ENCODE measurements around the gene RHOF.
A peak's percentile ranks its signal among the peaks of the same experiment; 100 is the strongest.
"Not testable (repeated sequence)": the region's sequence is repeated elsewhere in the genome, so short reads cannot be mapped to it uniquely, and the experiment has no call there.

RHOF gene

DNA sequence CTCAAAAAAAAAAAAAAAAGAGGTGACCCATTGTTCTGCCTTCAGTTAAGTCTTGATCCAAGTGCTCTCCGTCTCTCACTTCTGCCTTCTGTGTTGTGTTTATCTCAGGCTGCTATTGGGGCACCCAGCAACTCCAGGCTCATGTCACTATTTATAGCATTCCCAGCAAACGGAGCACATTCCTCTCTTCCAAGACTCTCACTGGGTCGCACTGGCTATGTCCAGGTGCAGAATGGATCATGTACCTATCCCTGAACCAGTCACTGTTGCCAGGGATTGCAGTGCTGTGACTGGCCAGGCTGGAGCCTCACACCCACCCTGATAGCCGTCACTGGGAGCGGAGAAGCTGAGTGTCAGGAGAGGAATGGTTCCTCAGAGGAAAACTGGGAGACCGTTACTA is 31.2 kb downstream of the RHOF start:
- TF ChIP-seq, protein P1, sequence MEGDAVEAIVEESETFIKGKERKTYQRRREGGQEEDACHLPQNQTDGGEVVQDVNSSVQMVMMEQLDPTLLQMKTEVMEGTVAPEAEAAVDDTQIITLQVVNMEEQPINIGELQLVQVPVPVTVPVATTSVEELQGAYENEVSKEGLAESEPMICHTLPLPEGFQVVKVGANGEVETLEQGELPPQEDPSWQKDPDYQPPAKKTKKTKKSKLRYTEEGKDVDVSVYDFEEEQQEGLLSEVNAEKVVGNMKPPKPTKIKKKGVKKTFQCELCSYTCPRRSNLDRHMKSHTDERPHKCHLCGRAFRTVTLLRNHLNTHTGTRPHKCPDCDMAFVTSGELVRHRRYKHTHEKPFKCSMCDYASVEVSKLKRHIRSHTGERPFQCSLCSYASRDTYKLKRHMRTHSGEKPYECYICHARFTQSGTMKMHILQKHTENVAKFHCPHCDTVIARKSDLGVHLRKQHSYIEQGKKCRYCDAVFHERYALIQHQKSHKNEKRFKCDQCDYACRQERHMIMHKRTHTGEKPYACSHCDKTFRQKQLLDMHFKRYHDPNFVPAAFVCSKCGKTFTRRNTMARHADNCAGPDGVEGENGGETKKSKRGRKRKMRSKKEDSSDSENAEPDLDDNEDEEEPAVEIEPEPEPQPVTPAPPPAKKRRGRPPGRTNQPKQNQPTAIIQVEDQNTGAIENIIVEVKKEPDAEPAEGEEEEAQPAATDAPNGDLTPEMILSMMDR (IDR thresholded peaks at IDR 0.05; ENCODE audit: low read depth, low read length): no peak
- H3K4me3 ChIP-seq (replicated peaks in 1 of 2; ENCODE audit: low read depth in 2 of 2, low read length in 2 of 2): no peak overlapping the region
- peak in 1 of 2 donors; percentile 49 for DNase-seq (ENCODE audit: low read depth in 2 of 2)

- not testable (repeated sequence) for H3K4me3 ChIP-seq (replicated peaks in 1 of 2; ENCODE audit: low read depth in 2 of 2, low read length in 2 of 2); DNase-seq (ENCODE audit: low read depth in 2 of 2)
Measured at GRCh38 chr12:121758536-121758935, 35.0 kb downstream of the RHOF start.

- TF ChIP-seq, protein P1 (IDR thresholded peaks at IDR 0.05; ENCODE audit: low read depth, low read length): no peak
- no peak overlapping the region for H3K4me3 ChIP-seq (replicated peaks in 1 of 2; ENCODE audit: low read depth in 2 of 2, low read length in 2 of 2)
- no peak for DNase-seq (ENCODE audit: low read depth in 2 of 2)
Measured at GRCh38 chr12:121755591-121755990, 37.9 kb downstream of the RHOF start.

- no peak for DNase-seq (ENCODE audit: low read depth in 2 of 2)
- H3K4me3 ChIP-seq (replicated peaks in 1 of 2; ENCODE audit: low read depth in 2 of 2, low read length in 2 of 2): no peak overlapping the region
- TF ChIP-seq, protein P1 (IDR thresholded peaks at IDR 0.05; ENCODE audit: low read depth, low read length): no peak
Measured at GRCh38 chr12:121754836-121755235, 38.7 kb downstream of the RHOF start.

DNA sequence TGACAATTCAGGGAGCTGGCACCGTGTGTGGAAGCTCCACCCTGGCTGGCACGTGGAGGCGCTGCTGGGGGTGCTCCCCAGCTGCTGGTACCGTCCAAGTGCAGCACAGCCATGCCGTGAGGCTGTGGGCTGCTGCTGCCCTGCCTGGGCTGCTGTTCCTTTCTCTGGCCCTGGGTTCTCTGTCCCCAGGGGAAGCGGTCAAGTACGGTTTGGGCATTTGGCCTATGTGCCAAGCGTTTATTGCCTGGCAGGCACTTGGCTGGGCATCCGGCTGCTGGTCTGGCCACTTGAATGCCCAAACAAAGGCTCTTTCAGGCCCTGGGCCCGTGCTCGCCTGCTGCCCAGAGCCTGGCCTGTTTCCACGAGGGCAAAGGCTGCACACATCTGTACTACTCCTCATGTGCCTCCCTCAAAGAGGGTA is 39.6 kb downstream of the RHOF start:
- H3K4me3 ChIP-seq (replicated peaks in 1 of 2; ENCODE audit: low read depth in 2 of 2, low read length in 2 of 2): no peak overlapping the region
- TF ChIP-seq, protein P1 (IDR thresholded peaks at IDR 0.05; ENCODE audit: low read depth, low read length): no peak

GRCh38 chr12:121751749-121752351 is 41.6 kb downstream of the RHOF start:
- TF ChIP-seq, protein P1 (IDR thresholded peaks at IDR 0.05; ENCODE audit: low read depth, low read length): no peak
- DNase-seq (ENCODE audit: low read depth in 2 of 2): no peak
- no peak overlapping the region for H3K4me3 ChIP-seq (replicated peaks in 1 of 2; ENCODE audit: low read depth in 2 of 2, low read length in 2 of 2)

More for the DNA sequence above, 39.6 kb downstream of the RHOF start:
- DNase-seq (ENCODE audit: low read depth in 2 of 2): no peak

GRCh38 chr12:121751034-121751433 is 42.5 kb downstream of the RHOF start:
- TF ChIP-seq, protein P1 (IDR thresholded peaks at IDR 0.05; ENCODE audit: low read depth, low read length): no peak
- no peak overlapping the region for H3K4me3 ChIP-seq (replicated peaks in 1 of 2; ENCODE audit: low read depth in 2 of 2, low read length in 2 of 2)
- no peak for DNase-seq (ENCODE audit: low read depth in 2 of 2)
